PC-9 (cell line): ENCODE results near the gene SYT15.

Experiments used
- CTCF ChIP-seq: fragments of 200-600 bp; sonication (generic); conservative IDR thresholded peaks from 2 replicates; pipeline ENCODE4 v1.6.1; 2017; ENCODE audit warnings: mixed run types, antibody characterized with exemption, mild to moderate bottlenecking, moderate library complexity
- EZH2 ChIP-seq: fragments of 200-600 bp; sonication (generic); IDR thresholded peaks from 2 replicates; pipeline ENCODE4 v1.8.0; 2017; ENCODE audit warnings: antibody characterized with exemption, low read depth

GRCh38 chr10:46550795-46551700 is 27.9 kb upstream of the SYT15 start:
- TF ChIP-seq CTCF (no peak), EZH2 (no peak)
